CD14-positive monocyte (primary cell): Measurements from ENCODE around the gene TRH. TPM values are rescaled to one million over a fixed set of nuclear protein-coding genes. Genes with fewer than 3 reads are reported as not detected.

Experiments
- DNase-seq, 3 donors: peaks; one replicate each; pipeline ENCODE4 v3.0.0-alpha.2; 2011 to 2022
- H2AFZ ChIP-seq: 2 replicates; pipeline ENCODE4 v1.6.0; 2012; ENCODE audit warnings: mild to moderate bottlenecking, low read depth, low read length, inconsistent platforms; ENCODE audit not compliant: insufficient read depth, poor library complexity, severe bottlenecking
- H3K27ac ChIP-seq, 2 donors: 1 replicate in 1 of 2; 2 replicates in 1 of 2; pipeline ENCODE4 v1.5.1; 2012 to 2013; ENCODE audit warnings: low read length in 2 of 2, control low read depth in 1 of 2, inconsistent platforms in 1 of 2, low read depth in 1 of 2, mild to moderate bottlenecking in 1 of 2
- H3K27me3 ChIP-seq, 2 donors: one replicate each; pipeline versions ENCODE4 v1.6.0 to v1.6.1; 2011 to 2013; ENCODE audit warnings: low read length in 2 of 2; ENCODE audit not compliant: control insufficient read depth in 2 of 2, insufficient read depth in 2 of 2
- H3K36me3 ChIP-seq, 2 donors: replicated peaks in 1 of 2; 1 replicate in 1 of 2; 2 replicates in 1 of 2; pipeline versions ENCODE4 v1.5.1 to v1.6.1; 2012 to 2013; ENCODE audit warnings: low read length in 2 of 2, control low read depth in 1 of 2, inconsistent platforms in 1 of 2, mild to moderate bottlenecking in 1 of 2; ENCODE audit not compliant: insufficient read depth in 2 of 2, control insufficient read depth in 1 of 2
- H3K4me1 ChIP-seq, 2 donors: 1 replicate in 1 of 2; 2 replicates in 1 of 2; pipeline versions ENCODE4 v1.5.1 to v1.6.1; 2012 to 2013; ENCODE audit warnings: low read length in 2 of 2, control low read depth in 1 of 2, inconsistent platforms in 1 of 2, mild to moderate bottlenecking in 1 of 2, moderate library complexity in 1 of 2; ENCODE audit not compliant: insufficient read depth in 2 of 2, control insufficient read depth in 1 of 2
- H3K4me2 ChIP-seq: replicated peaks from 2 replicates; pipeline ENCODE3; 2012; ENCODE audit warnings: low read length, moderate library complexity, mild to moderate bottlenecking; ENCODE audit not compliant: poor library complexity, severe bottlenecking; ENCODE audit errors: extremely low read depth
- H3K4me3 ChIP-seq, 3 experiments: fragments of 200-600 bp in 1 of 3; sonication (generic) in 1 of 3; replicated peaks in 1 of 3; 1 replicate in 2 of 3; 2 replicates in 1 of 3; pipeline ENCODE4 v1.5.1; 2011 to 2013; ENCODE audit warnings: low read length in 3 of 3, mild to moderate bottlenecking in 3 of 3, control low read depth in 2 of 3, low read depth in 2 of 3, inconsistent platforms in 1 of 3, moderate library complexity in 1 of 3
- H3K79me2 ChIP-seq: 2 replicates; pipeline ENCODE4 v1.6.0; 2012; ENCODE audit warnings: mild to moderate bottlenecking, control low read depth, inconsistent platforms, low read length, moderate library complexity; ENCODE audit not compliant: insufficient read depth
- H3K9ac ChIP-seq: 2 replicates; pipeline ENCODE4 v1.6.0; 2017; ENCODE audit warnings: low read length, mild to moderate bottlenecking; ENCODE audit not compliant: insufficient read depth, poor library complexity, severe bottlenecking
- H3K9me3 ChIP-seq, 2 donors: replicated peaks in 1 of 2; 1 replicate in 1 of 2; 2 replicates in 1 of 2; pipeline versions ENCODE4 v1.5.1 to v1.6.1; 2012 to 2013; ENCODE audit warnings: low read length in 2 of 2, control low read depth in 1 of 2; ENCODE audit not compliant: control insufficient read depth in 1 of 2, insufficient read depth in 1 of 2
- H4K20me1 ChIP-seq: 2 replicates; pipeline ENCODE4 v1.6.0; 2012; ENCODE audit warnings: mild to moderate bottlenecking, low read length, control low read depth, moderate library complexity; ENCODE audit not compliant: insufficient read depth
- H3K27ac Mint-ChIP-seq, 7 donors: one replicate each; pipeline ENCODE4 v1.8.0; 2020; ENCODE audit warnings: mild to moderate bottlenecking in 7 of 7, mixed read lengths in 7 of 7, moderate library complexity in 6 of 7, inconsistent platforms in 2 of 7
- H3K27me3 Mint-ChIP-seq, 3 donors: one replicate each; pipeline ENCODE4 v1.8.0; 2021 to 2022; ENCODE audit warnings: low read depth in 3 of 3, mild to moderate bottlenecking in 3 of 3, mixed read lengths in 3 of 3, moderate library complexity in 3 of 3, inconsistent platforms in 1 of 3
- H3K36me3 Mint-ChIP-seq, 2 donors: one replicate each; pipeline ENCODE4 v1.8.0; 2020; ENCODE audit warnings: mixed read lengths in 2 of 2, inconsistent platforms in 1 of 2, mild to moderate bottlenecking in 1 of 2
- H3K4me1 Mint-ChIP-seq: one replicate; pipeline ENCODE4 v1.8.0; 2020; ENCODE audit warnings: mild to moderate bottlenecking, mixed read lengths
- H3K4me3 Mint-ChIP-seq, 2 donors: one replicate each; pipeline ENCODE4 v1.8.0; 2020; ENCODE audit warnings: mild to moderate bottlenecking in 2 of 2, mixed read lengths in 2 of 2, moderate library complexity in 1 of 2
- H3K9me3 Mint-ChIP-seq, 7 donors: one replicate each; pipeline ENCODE4 v1.8.0; 2020 to 2022; ENCODE audit warnings: mixed read lengths in 7 of 7, mild to moderate bottlenecking in 6 of 7, moderate library complexity in 6 of 7, inconsistent platforms in 2 of 7
- WGBS: methylation state at CpG from one replicate; pipeline ENCODE4 v1.1.5; 2013; ENCODE audit warnings: missing lambda C conversion rate; ENCODE audit not compliant: insufficient coverage; 5-methylcytosine and 5-hydroxymethylcytosine counted together
- intact Hi-C, 2 donors: fragments of 100-400 bp; cut with micrococcal nuclease; formaldehyde crosslinking; loops; one replicate each; pipeline versions ENCODE4 v1.15.0 to v1.15.1; 2023
- polyA plus RNA-seq, 3 donors: library from polyadenylated mRNA; depleted of rRNA in 1 of 3; unstranded in 2 of 3; stranded (reverse) in 1 of 3; fragments of 300-500 nt in 2 of 3; fragments of >200 nt in 1 of 3; fragmentation: Illumina TruSeq in 2 of 3; gene quantifications; 1 replicate in 2 of 3; 2 replicates in 1 of 3; pipeline ENCODE4 v1.2.3, GENCODE V29; 2012 to 2021
- TF ChIP-seq, protein P1 (sequence below): fragments of 200-600 bp; IDR thresholded peaks from one replicate; pipeline ENCODE4 v1.8.0; 2022; ENCODE audit warnings: antibody characterized with exemption, mild to moderate bottlenecking

The TRH gene
- polyA plus RNA-seq, 3 donors = 0.91 TPM; not detected in 2

DNA sequence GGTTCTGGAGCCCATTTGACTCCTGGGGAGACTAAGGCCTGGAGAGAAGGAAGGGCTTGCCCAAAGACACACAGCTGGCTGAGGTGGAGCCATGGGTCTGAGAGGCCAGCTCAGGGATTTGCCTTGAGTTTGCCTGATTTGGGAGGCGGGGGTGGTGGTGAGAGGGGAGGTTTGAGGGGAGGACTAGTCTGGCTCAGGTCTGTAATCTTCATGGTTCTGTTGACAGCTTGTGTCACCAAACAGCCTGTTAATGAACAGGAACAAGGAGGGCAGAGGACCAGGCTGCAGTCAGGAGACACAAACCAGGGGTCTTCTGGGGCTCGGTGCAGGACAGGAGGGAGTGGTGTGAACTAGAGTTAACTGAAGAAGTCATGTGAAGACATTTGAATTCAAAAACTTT, 3.6 kb downstream of the TRH start:
- Histone ChIP-seq H3K36me3 (no peaks in the 10 kb centered on the region), H2AFZ (no peak overlapping the region), H3K4me1 (peaks cover 19 to 20% of the 10 kb centered on the region in 2 donors), H3K4me2 (no peak overlapping the region), H4K20me1 (no peaks in the 10 kb centered on the region), H3K9ac (no peak overlapping the region), H3K79me2 (no peaks in the 10 kb centered on the region), H3K4me3 (no peak overlapping the region), H3K9me3 (no peaks in the 10 kb centered on the region), H3K27me3 (peaks cover 12 to 38% of the 10 kb centered on the region in 2 donors), H3K27ac (no peak overlapping the region)
- Mint-ChIP-seq H3K36me3 (peaks cover 0 to 4% of the 10 kb centered on the region in 2 donors), H3K9me3 (peaks cover 0 to 9% (median 8%) of the 10 kb centered on the region in 7 donors), H3K27me3 (peaks cover 33 to 40% (median 35%) of the 10 kb centered on the region in 3 donors), H3K4me3 (no peak overlapping the region), H3K27ac (no peak overlapping the region), H3K4me1 (peaks cover 19% of the 10 kb centered on the region)
- intact Hi-C loops = no loop called here
- TF ChIP-seq, protein P1, sequence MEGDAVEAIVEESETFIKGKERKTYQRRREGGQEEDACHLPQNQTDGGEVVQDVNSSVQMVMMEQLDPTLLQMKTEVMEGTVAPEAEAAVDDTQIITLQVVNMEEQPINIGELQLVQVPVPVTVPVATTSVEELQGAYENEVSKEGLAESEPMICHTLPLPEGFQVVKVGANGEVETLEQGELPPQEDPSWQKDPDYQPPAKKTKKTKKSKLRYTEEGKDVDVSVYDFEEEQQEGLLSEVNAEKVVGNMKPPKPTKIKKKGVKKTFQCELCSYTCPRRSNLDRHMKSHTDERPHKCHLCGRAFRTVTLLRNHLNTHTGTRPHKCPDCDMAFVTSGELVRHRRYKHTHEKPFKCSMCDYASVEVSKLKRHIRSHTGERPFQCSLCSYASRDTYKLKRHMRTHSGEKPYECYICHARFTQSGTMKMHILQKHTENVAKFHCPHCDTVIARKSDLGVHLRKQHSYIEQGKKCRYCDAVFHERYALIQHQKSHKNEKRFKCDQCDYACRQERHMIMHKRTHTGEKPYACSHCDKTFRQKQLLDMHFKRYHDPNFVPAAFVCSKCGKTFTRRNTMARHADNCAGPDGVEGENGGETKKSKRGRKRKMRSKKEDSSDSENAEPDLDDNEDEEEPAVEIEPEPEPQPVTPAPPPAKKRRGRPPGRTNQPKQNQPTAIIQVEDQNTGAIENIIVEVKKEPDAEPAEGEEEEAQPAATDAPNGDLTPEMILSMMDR = no peak
- 100% methylated on average over 1 of the region's 2 CpGs for WGBS
- no peak for DNase-seq

DNA sequence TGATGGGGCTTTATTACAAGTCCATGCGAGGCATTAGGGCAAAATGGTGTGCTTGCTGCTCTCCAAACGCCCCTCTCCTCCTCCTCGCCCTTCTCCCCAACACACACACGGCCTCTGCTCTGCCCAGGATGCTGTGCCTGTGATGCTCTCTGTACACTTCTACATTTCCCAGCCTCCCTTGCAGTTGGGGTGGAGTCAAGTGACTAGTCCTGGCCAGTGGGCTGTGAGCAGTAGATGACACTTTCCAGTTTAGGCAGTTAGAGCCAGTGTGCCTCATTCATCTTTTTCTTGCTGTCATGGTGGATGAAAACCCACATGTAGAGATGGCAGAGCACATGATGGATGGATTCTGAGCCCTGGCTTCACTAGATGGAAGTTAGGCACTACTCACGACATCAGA, 5.4 kb downstream of the TRH start:
- intact Hi-C loops = no loop called here
- Histone ChIP-seq H3K4me3 (no peak overlapping the region), H3K9ac (no peak overlapping the region), H3K4me2 (no peak overlapping the region), H3K27ac (no peak overlapping the region), H3K27me3 (peaks cover 3 to 21% of the 10 kb centered on the region in 2 donors), H2AFZ (no peak overlapping the region), H3K36me3 (no peaks in the 10 kb centered on the region), H3K9me3 (no peaks in the 10 kb centered on the region), H3K4me1 (peaks cover 10% of the 10 kb centered on the region in 2 donors), H4K20me1 (no peaks in the 10 kb centered on the region), H3K79me2 (no peaks in the 10 kb centered on the region)
- Mint-ChIP-seq H3K27me3 (peaks cover 16 to 22% (median 19%) of the 10 kb centered on the region in 3 donors), H3K4me3 (no peak overlapping the region), H3K9me3 (peaks cover 0 to 6% (median 2%) of the 10 kb centered on the region in 7 donors), H3K36me3 (peaks cover 0 to 2% of the 10 kb centered on the region in 2 donors), H3K4me1 (peaks cover 12% of the 10 kb centered on the region), H3K27ac (no peak overlapping the region)
- whole genome bisulfite sequencing = 74% methylated on average over 3 of the region's 5 CpGs
- DNase-seq = no peak
- TF ChIP-seq, protein P1 = no peak
